WTC11 (cell line): ENCODE measurements around the gene VEPH1.

ENCODE experiments used
- CTCF ChIP-seq: fragments of 200-600 bp; IDR thresholded peaks from 2 replicates; pipeline ENCODE4 v1.8.0; 2022; ENCODE audit warnings: antibody characterized with exemption
- E2F1 ChIP-seq: sonication (generic); formaldehyde crosslinking; IDR thresholded peaks from 2 replicates; pipeline ENCODE4 v1.8.0; 2022; ENCODE audit warnings: mild to moderate bottlenecking, missing genetic modification reagents

GRCh38 chr3:157297328-157297915 is 205.8 kb downstream of the VEPH1 start:
- TF ChIP-seq E2F1 (CRISPR knock-in tag) (no peak), CTCF (no peak)
